ENCODE data around the gene PTPN22.

The PTPN22 gene

GRCh38 chr1:113793878-113794834 lies 77.4 kb downstream of the PTPN22 start:
- DNase-seq: no peak

- no peak for DNase-seq
These were observed 78.5 kb downstream of the PTPN22 start for GRCh38 chr1:113792986-113793385.

- peak; percentile 36 for DNase-seq
These were observed 79.0 kb downstream of the PTPN22 start for GRCh38 chr1:113792471-113792870.

DNA sequence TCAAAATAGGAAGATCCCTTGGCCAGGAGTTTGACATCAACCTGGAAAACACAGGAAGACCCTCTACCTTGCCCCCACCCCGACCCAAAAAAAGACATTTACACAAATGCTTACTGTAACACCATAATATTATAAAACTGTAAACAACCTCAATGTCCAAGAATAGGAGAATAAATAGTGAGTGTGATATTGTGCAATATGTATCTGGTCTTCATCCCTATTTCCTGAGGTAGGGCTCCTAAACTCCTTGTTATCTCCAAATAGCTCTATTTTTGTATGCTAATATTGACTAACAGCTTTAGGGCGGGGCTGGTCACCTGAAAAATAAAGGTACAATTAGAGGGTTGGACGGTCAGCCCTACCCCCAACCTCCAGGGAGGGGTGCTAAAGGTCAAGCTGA lies 82.7 kb downstream of the PTPN22 start:
- no peak for DNase-seq

- DNase-seq: no peak
These were observed 83.8 kb downstream of the PTPN22 start for GRCh38 chr1:113787663-113788062.

GRCh38 chr1:113786069-113786468 lies 85.4 kb downstream of the PTPN22 start:
- no peak for DNase-seq

GRCh38 chr1:113784104-113784779 lies 87.3 kb downstream of the PTPN22 start:
- DNase-seq: peak; percentile 61

DNA sequence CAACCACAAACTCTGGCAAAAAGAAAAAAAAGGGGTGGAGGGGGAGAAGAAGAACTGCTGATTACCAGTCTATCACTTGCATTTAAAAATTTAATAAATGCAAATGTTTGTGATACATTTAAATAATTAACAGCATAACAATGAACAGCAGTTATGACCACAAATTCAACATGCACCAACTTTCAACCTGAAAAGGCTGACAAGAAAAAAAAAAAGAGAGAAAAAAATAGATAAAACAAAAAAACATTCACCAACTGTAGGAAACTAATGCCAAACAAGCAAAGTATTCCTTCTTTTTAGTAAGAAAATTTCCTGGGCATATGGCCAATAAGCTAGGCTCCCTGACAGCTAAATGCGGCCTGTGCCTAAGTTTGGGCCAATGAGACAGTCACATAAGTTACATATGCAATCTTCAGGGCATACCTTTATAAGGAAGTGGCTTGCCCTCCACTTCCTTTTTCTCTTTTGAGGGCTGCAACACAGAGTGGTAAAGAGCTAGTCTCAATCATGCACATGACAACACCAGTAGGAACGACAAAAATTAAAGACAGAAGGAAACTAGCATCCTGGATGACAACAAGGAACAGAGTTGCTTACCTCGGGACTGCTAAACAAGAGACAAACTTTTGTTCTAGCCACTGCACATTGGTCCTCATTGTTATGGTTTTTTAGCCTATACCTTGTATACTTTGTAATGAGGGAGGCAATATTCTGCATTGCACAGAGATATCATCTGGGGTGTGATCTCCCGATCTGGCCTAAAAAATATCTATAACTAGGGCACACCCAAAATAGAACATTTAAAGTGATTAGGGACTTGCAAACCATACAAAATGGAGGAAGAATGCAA lies 88.0 kb downstream of the PTPN22 start:
- peak; percentile 77 for DNase-seq

DNA sequence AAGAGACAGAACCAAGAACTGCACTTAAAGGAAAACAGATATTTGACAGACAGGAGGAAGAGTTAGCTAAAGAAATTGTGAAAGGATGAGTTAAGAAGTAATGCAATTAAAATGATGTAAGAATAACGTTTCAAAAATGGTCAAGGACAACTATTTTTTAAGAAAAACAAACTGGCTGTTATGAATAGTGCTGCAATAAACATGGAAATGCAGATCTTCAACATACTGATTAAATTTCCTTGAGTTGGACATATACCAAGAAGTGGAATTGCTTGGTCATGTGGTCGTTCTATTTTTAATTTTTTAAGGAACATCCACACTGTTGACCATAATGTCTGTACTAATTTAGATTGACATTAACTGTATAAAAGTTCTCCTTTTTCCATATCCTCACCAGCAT lies 89.1 kb downstream of the PTPN22 start:
- DNase-seq: no peak

DNA sequence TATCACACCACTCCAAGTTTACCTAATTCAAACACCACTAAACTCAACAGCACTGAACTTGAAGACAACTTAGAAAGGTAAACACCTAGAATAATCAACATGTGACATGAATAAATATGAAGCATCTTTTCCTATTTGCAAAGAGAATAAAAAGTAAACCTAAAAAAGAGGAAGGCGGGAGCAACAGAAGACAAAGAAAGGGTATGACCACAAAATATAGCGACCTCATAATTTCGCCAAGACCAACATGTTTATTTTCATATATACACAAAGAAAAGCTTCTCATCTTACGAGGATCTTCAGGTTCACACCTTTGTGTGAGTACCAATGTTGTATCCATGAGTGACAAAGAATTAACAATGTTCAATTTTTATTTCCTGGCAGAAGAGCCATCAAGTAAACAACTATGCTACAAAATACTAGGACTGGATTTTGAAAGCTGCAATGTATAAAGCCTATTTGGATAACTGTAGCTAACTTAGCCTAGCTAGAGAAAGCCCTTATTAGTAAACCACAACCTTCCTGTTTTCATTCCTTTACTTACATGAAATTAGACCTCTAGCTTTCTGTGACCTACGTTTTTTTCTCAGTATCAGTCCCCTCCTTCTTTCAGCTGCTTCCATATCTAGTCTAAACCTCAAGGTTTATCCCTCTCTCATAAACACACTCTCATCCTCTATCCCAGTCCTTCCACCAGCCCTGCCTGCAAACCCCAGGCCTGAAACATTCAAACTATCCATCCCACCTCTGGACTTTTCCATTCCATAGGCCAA lies 91.0 kb downstream of the PTPN22 start:
- DNase-seq: peak; percentile 37

DNA sequence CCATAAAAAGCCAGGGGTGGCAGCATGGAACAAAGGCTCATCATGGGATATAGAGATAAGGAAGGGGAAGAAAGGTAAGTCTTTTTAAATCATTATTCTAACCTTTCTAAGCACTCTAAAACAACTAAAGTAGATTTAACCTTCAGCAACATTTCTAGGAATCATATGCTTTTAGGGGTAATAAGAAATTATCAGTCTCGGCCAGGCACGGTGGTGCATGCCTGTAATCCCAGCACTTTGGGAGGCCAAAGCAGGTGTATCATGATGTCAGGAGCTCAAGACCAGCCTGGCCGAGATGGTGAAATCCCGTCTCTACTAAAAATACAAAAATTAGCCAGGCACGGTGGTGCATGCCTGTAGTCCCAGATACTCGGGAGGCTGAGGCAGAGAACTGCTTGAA lies 92.0 kb downstream of the PTPN22 start:
- no peak for DNase-seq

DNA sequence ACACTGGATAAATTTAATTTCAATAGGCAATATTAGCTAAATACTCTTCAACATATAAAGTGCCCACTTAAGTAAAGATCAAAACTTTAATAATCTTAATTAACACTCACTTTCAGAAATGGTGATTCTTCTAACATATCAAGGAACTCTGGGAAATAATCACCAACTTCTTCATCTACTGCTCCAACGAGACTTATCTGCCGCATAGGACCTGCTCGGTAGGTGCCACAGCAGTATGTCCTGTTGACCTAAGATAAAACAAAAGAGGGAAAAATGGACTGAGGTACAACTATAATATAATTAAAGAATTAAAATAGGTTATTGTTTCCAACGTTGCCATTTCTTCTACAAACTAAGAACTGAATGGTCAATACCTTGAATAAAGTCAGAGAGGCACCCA lies 94.0 kb downstream of the PTPN22 start:
- DNase-seq: no peak

GRCh38 chr1:113770031-113770430 lies 101.5 kb downstream of the PTPN22 start:
- no peak for DNase-seq

- DNase-seq: no peak
These were observed 101.9 kb downstream of the PTPN22 start for GRCh38 chr1:113769601-113769970.

DNA sequence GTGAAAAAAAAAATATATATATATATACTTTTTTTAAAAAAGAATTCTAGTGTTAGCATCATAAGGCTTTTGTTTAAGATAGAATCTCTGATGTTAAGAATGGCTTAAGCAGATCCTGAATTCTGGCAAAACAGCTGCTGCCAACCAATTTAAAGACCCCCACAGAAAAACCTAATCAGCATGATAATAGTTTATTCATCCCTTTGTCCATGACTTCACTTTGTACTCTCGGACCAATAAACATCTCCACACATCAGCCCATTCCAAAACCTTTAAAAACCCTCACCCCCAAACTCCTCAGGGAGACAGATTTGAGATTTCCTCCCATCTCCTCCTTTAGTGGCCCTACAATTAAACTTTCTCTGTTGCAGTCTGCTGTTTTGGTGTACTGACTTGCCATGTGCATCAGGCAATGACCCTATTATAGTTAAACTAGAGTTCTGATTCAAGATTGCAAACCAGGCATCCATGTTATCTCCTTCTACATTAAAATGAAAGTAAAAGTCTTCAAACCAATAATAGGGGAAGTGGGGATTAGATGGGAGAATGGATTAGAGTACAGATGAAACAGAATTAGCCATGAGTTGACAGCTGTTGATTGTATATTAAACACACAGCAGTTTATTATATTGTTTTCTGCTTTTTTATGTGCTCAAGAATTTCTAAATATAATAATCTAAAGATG lies 102.5 kb downstream of the PTPN22 start:
- no peak for DNase-seq

GRCh38 chr1:113765306-113766230 lies 105.9 kb downstream of the PTPN22 start:
- DNase-seq: no peak

Data from CD4-positive, alpha-beta T cell treated with Interleukin-10 for 1 hour (primary cell).